GM21367 (cell line): ENCODE data around the gene RSPO1.

Experiments used
- ATAC-seq: cut with Tn5 transposase; IDR thresholded peaks from one replicate; pipeline ENCODE4 v1.9.1; 2021; ENCODE audit not compliant: unreplicated experiment

The RSPO1 gene

DNA sequence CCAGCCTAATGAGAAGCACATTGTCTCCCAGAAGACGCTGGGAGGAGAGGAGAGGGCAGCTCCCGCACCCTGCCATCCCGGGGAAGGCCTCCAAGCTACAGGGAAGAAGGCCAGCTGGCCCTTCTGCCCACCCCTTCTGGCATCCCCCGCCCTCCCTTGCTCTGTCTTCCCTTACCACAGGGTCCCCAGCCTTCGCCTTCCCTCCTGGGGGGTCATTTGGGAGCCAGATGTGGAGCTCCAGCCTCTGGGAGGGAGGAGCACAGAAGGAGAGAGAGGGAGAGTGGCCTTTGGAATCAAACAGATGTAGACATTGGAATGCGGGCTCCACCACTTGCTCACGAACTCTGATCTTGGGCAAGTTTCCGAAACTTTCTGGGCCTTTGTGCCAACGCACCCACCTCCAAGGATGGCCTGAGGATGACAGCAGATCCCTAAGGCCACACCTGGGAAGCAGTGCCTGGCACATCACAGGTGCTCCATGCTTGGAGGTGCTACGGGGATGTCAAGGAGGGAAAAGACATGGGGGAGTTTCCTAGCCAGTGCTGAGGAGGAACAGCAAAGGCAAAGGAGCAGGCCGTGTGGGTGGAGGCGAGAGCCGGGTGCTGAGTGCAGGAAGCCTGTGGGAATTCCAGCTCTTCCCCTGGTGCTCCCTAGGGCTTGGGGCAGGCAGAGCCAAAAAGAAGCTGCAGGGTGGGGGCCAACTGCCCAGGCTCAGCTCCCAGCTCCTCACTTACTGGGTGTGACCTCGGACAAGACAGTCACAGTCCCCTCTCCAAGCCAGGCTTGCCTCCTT, 23.1 kb upstream of the RSPO1 start:
- ATAC-seq = no peak

DNA sequence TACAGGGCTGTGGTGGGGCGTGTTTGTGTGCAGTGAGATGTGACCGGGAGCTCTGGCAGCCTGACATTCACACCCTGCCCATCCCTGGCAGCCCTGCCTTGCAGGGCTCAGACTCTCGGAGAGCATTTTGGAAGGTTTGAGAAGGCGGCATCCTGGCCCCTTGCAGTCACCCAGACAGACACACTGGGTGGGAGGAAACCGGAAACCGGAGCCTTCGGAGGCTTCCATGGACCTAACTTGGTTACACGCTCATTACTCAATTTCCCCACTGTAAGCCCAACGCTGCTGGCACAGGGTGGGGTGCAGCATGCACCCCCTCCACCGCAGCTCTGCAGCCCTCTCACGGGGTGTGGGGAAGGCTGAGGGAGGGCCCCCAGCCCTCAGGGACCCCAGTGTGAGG, 22.2 kb upstream of the RSPO1 start:
- ATAC-seq = no peak

DNA sequence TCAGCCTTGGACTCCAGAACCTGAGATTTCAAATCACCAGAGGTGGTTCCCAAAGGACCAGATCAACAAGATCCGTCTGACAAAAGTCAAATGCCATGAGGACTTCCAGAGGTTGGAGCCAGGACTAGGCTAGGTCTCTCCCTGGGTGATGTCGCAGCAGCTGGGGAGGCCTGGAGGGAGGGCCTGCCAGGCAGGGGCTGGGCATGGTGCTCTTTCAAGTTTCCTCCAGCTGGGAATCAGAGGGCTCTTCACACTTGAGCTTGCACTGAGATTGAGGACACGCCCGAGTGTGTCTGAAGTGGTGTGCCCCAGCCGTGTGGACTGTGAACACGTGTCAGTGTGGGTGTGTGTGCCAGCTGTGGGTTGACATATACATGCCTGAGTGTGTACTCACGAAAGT, 21.3 kb upstream of the RSPO1 start:
- ATAC-seq = no peak

DNA sequence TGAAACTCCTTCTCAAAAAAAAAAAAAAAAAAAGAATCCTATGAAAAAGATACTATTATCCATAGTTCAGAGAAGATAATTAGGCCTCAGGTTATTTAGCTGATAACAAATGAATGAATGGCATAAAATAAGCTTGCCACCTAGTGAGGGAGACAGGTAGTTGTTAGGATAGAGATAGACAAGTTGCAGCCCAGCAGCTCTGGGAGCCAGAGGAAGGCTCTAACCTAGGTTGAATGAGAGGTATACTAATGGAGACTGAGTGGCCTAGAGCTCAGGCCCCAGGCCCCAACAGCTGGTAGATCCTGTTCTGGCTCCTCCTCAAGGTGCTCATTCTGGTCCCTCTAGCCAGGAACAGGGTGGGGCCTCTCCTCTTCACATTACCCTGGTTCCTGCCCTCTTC, 20.6 kb upstream of the RSPO1 start:
- ATAC-seq = no peak

DNA sequence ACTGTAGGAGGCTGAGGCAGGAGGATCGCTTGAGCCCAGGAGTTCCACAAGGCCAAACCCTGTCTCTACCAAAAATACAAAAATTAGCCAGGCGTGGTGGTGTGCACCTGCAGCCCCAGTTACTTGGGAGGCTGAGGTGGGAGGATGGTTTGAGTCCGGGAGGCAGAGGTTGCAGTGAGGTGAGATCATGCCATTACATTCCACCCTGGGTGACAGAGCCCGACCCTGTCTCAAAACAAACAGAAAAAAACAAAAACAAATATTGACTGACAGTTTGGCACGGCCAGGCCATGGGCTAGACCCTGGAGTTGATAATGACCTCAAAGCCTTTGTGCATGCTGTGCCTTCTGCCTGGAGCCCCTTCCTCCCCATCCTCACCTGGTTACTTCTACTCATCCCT, 19.2 kb upstream of the RSPO1 start:
- ATAC-seq = no peak

DNA sequence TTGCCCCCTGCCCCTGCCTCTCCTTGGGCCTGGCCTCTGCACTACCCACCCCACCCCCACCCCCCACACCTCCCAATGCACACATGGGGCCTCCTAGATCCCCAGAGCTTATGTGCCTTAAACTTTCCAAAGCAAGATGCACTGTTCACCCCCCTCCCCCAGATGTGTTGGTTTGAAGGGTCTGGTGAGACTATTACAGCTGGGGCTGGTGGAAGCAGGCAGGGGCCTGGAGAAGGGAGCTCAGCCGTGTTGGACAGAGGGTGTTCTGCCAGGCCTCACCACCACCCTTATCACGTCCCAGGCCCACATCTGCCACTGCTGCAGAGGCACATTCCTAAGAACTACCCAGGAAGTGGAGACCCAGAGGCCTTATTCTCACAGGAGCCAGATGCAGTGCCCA, 18.3 kb upstream of the RSPO1 start:
- ATAC-seq = no peak

DNA sequence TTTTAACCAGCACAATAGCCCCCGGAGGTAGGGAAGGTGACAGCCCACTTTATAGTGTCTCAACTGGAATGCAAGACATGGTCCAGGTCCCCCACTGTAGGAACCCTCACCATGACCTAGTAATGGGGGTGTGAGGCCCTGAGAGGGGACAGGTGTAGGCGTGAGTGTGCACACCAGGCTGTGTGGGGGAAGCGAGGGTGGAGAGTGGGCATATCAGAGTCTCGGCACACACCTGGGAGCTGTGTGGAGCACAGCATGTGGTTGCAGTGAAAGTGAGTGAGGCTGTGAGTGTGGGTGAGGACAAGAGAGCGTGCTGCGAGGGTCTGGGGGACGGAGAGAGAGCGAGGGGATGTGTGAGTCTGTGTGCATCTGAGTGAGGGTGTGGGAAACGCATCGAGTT, 17.1 kb upstream of the RSPO1 start:
- no peak for ATAC-seq

DNA sequence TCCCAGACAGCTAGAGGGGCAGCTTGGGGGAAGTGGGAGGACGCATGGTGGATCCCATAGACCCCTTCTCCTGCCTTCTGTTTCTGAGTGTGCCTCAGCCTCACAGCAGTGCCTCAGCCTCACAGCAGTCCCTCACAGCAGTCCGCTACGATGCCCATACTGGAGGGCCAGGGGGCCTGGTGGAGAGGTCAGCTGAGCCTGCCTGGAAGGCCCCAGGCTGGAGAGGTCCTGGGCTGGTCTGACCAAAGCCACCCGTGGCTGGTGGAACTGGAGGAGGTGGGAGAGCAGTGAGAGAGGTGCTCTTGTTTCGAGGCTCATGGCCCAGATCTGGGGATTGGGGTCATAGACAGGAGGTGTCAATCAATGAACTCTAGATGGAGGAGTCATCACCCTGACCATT, 16.0 kb upstream of the RSPO1 start:
- ATAC-seq = no peak

DNA sequence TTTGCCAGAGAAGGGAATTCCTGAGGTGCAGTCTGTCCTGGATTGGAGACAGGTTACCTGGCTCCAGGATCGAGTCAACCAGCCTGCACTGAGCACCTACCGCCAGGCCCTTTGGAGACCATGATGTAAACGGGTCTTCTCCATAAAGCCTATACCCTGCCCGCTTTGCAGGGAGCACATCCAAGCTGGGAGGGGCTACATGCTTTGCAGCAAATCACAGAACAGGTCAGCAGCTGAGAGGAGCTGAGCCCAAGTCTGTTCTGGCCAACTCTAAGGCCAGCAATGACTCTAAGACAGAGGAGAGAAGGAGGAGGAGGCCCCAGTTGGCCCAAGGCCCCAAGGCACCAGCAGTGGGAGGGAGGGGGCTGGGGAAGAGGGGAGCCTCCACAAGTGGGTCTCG, 15.5 kb upstream of the RSPO1 start:
- ATAC-seq = no peak

DNA sequence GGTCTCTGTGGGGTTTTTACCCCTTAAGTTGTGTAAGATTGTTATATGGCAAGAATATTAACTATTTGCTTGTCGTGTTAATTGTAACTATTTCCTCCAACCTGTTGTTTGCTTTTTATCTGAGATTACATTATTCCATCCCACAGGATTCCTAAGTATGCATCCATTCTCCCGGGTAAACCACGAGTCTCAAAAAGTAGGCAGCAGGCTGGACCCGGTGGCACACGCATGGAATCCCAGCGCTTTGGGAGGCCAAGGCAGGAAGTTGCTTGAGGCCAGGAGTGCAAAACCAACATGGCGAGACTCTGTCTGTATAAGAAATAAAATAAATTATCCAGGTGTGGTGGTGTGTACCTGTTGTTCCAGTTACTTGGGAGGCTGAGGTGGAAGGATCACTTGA, 12.6 kb upstream of the RSPO1 start:
- no peak for ATAC-seq

DNA sequence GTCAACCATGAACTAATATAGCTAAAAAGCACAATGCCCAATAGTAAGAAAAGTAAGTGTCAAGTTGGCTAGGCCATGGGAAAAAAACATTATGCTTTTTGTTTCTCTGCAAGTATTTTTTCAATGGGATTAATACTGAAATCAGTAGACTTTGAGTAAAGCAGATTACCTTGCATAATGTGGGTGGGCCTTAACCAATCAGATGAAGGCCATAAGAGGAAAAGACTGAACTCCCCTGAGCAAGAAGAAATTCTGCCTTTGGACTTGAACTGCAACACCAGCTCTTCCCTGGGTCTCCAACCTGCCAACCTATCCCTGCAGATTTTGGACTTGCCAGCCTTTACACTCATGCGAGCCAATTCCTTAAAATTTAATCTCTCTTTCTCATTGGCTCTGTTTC, 6.4 kb upstream of the RSPO1 start:
- no peak for ATAC-seq

DNA sequence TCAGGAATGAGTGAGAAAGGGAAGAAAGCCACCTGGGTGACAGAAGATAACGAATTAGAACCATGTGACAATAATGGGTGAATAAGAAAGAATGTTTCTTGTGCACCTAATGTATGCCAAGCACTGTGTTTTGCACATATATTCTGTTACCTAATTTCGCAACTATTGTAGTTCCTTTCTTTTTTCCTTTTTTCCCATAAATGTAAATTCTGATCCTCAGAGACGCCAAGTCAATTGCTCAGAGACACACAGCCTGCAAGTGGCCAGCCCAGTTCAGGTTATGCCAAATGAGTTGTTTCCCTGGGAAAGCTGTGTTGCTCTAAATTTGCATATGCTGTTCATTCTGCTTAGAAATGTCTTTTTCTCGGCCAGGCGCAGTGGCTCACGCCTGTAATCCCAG, 1.7 kb upstream of the RSPO1 start:
- no peak for ATAC-seq

DNA sequence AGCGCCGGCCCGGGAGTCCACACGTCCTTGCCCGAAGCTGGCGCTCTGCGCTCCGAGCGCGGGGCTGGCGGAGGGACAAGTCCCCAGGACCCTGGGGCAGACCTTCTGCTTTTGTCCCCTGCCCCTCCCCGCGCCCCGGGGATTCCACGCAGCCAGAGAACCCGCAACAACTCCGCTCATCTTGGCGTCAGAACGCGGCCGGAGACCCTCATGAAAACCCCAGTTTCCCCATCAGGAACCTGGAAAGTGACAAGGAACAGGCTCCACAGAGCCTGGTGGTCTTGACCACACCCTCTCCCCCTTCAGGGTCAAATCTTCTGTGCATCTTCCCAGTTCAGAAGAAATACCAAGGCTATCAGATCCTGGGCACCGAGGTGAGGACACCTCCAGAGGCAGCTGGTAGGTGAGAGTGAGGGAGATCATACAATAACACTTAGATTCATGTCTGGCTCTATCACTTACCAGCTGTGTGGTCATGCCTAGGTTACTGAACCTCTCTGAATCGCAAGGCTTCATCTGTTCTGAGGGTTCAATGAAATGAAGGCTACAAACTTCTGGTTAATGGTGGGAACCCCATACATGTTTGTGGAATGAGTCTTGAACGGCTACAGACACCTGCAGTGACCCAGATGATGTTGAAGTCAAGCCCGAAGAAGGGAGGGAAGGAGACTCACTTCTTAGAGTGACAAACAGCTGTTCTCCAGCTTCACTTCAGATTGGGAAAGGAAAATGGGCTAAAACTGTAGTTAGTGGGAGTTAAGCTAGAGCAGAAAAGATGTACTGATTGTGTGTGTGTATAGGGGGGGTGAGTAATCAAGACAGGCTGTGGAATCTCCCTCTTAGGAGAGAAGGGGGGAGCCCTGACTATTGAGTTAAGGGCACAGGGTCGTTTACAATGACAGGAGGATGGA, 555 bp upstream of the RSPO1 start:
- no peak for ATAC-seq

DNA sequence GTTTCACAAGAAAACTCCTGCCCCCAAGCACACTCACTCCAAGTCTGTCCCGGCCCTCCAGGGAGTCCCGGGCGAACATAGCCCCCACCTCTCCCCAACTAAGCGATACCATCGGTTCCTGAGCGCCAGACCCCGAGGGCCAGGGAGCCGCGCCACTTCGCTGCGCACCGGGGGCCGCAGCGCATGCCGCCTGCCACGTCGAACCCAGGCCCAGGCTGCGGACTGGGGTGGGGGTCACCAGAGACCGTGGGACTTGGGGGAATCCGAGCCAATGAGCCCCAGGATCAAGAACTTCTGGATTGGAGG, 801 bp downstream of the RSPO1 start:
- ATAC-seq = no peak

DNA sequence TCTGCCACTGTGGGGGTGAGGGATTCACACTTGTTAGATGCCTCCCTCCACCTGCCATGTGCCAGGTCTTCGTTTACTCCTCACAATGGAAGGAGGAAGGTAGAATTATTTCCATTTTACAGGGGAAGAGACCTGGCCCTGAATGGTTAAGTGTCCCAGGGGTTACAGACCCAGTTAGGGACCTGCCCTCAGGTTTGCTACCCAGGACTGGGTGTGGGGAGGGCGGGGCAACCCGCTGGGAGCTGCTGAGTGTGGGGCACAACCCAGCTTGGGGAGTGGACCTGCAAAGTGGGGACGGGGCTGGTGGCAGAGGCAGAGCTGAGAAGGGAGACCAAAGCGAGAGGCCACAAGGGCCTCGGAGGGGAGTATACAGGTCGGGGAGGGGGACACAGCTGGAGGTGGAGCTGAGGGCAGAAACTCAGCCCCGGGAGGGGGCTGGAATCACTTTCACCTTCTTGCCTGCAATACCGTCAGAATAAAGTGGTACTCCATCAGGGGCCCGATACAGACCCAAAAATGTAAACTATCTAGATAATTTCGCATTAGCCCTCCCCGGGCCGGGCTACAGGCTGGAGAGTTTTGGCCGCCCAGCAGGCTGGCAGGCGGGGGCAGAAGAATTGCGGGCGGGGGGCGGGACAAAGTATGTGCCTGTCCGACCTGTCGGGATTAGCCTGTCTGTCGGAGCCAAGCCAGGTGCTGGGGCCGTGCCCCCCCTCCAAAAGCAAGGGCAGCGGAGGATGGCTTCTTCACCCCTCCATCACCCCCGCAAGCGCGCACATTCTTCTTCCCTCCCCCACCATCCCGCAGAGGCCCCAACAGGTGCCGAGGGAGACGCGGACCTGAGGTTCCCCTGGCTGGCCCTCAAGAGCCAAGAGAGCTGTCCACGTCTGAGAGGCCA, 1.4 kb downstream of the RSPO1 start:
- ATAC-seq = no peak

DNA sequence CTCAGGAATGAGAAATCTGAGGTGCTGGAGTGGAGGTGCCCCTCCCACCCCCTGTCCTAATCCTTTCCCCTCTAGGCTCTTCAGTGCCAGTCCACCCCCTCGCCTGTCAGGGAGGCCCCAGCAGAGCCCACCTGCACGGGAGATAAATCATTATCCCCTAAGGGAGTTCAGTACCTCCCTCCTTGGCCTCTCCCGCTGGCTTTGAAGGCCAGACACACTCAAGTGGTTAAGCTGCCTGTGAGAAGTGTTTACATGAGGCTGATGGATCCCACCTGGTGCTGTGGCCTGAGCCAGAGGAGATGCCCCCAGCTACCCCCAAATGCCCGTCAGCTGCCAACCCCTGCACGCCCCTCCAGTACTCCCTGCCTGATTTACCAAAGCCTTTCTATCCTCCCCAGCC, 3.7 kb downstream of the RSPO1 start:
- ATAC-seq = no peak

DNA sequence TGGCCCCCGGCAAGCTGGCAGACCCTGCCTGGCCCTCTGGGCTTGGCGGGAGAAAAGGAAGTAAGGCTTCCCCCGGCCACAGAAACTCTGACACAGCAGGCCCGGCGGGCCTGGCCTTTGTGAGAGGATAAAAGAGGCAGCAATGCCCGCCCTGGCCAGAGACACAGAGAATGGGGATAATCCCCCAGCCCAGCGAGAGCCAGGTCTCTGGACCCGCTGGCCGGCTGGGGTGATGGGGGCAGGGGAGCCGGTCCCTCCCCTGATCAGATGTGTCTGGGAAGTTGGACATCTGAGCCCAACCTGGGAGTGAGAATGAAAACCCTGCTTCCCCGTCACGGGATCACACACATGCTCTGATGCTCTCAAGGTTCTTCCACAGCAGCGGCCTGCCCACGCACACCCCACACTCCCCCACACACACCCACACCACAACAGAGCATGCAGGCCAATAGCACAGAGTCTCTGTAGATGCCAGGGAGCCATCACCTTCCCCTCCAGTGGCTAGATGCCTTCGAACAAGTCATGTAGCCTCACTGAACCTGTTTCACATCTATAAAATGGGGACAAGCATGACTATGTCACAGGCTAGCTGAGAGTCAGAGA, 4.2 kb downstream of the RSPO1 start:
- ATAC-seq = no peak

DNA sequence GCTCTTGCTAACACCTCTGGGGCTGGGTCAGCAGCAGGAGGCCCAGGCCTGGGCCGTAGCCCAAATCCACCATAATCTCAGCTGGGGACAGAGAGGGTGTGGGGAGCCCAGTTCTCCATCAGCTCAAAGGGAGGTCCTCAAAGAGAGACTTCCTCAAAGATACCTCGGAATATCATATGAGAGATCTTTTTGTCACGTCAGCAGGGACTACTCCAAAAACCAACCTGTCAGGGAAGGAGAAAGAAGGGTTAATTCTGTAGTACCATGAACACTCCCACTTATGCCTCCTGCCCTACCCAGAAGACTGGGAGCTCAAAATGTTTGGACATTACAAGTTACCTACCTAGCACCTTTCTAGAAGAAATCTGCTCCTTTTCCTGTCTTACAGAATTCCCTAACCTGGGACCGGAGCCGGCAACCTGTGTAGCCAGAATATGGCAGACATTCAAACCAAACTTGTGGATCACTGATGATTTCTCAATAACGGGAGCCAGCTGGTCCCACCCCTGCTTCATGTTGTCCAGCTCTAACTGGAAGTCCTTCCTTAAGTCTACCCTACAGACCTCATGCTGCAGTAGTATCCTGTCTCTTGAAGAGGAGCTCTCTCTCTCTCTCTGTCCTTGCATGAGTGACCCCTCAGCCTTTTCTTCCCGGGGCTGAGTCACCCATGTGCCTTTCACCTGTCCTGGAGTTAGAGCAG, 4.8 kb downstream of the RSPO1 start:
- no peak for ATAC-seq

DNA sequence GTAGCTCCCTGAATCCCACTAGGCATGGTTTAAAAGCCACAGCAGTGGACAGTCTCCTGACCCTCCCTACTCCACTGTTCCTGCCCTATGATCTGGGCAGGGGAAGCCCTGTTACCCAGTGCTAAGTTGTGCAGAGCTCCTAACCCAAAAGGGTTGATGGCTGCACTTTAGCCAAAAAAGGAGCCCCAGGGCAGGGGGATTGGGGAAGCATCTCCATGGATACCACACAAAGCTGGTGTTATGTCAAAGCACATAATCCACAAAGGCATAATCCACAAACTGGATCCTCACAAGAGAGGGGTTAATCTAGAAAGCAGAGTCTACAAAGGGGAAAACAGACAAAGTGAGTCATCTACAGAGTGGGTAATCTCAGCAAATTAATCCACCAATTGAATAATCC, 5.7 kb downstream of the RSPO1 start:
- ATAC-seq = no peak

DNA sequence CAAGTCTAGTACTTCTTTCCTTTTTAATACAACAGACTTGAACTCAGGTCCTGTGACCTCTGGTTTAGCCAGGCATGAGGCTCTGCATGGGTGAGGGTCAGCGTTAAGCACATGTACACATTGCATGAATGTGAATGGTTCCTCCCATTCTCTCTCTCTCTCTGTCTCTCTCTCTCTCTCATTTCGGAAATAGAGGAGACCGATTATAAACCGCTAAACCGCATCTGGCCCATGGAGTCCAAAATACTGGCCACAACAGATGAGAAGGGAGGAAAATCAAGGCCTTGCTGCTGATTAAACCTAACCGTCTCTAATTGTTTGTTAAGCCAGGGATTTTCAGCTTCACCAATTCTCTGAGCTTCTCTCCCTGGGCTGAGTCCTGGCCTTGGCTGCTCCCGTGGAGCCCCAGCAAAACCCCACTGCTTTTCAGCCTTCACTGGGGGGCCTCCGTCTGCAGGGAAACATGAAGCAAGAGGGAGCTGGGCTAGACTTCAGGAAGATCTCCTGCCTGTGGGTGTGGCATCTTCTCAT, 6.6 kb downstream of the RSPO1 start:
- no peak for ATAC-seq
